Measurements from ENCODE around the gene GPS1. TPM values are rescaled to one million over a fixed set of nuclear protein-coding genes. Genes with fewer than 3 reads are reported as not detected.
A peak's percentile ranks its signal among the peaks of the same experiment; 100 is the strongest.

The GPS1 gene
- total and polyA plus RNA-seq, 9 of the 15 experiments (the other 6 are each of a cell fraction or from before 2014, with no cell fraction given), result 3.1 to 167 (median 69.9) TPM

DNA sequence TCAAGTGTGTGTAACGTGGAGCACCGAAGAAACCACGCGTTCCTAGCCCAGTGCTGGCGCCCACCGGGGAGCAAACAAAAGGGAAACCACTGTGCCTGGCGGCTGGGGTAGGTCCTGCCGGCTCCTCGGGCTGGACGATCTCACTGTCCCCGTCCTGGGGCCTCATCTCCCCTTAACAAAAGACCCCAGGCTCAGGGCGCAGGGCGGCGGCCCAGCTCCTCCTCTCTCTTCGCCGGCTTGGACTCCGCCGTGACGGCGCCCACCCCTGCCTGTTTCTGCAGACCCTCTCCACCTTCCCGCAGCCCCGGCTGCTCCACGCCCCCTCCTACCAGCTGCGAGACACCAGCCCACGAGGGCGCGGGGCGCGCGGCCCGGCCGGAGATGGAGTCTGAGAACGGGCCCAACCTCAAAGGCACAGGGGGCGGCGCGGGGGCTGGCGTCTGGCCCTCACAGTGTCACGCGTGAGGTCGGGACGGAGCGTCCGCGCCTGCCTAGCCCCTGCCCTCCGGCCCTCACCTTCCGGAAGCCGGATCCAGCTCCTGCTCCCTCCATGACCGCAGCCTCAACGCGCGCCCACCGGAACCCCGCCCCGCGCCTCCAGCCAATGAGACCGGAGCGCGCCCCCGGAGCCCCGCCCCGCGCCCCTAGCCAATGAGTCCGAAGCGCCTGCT is 29.3 kb upstream of the GPS1 start, which contains the start of gene CENPX (continued):
- TF ChIP-seq SAFB (IDR thresholded peaks at IDR 0.05; ENCODE audit: borderline replicate concordance, low read depth, low read length) (peak; percentile 74), EGR1 (conservative IDR thresholded peaks at IDR 0.05) (peak; percentile 12; the same call in 1 of the 2 replicates), DACH1 (IDR thresholded peaks at IDR 0.05; ENCODE audit: partially characterized antibody) (peak; percentile 42), KLF1 (tag; IDR thresholded peaks at IDR 0.05) (0 out of 2 replicates have a peak, but pooled peaks have one; percentile 38), HIVEP1 (CRISPR knock-in tag; IDR thresholded peaks at IDR 0.05) (no peak), TRIM24 (IDR thresholded peaks at IDR 0.05) (no peak), ZNF12 (CRISPR knock-in tag; IDR thresholded peaks at IDR 0.05) (peak; percentile 32; the same call in 1 of the 2 replicates), ATF4 (CRISPR knock-in tag; IDR thresholded peaks at IDR 0.05) (no peak), TAF1 (IDR thresholded peaks at IDR 0.05; ENCODE audit: control insufficient read depth, extremely low read depth, insufficient read depth, low read length, severe bottlenecking) (peak; percentile 68), ESRRA (IDR thresholded peaks at IDR 0.05; ENCODE audit: borderline replicate concordance, low read depth) (peak; percentile 48; the same call in 1 of the 2 replicates), FOXM1 (IDR thresholded peaks at IDR 0.05; ENCODE audit: low read depth) (no peak), FOXM1 (CRISPR knock-in tag; IDR thresholded peaks at IDR 0.05; ENCODE audit: low read depth) (peak; percentile 61; the same call in 1 of the 2 replicates), ETV1 (tag; conservative IDR thresholded peaks at IDR 0.05; ENCODE audit: low read depth) (peak; percentile 82), ETV6 (IDR thresholded peaks at IDR 0.05; ENCODE audit: borderline replicate concordance in 1 of 2, low read depth in 2 of 2, low read length in 1 of 2) (no peak), ETV6 (CRISPR knock-in tag; IDR thresholded peaks at IDR 0.05; ENCODE audit: borderline replicate concordance) (no peak), MYC (IDR thresholded peaks at IDR 0.05; ENCODE audit: low read depth, low read length) (no peak), MYC (CRISPR knock-in tag; IDR thresholded peaks at IDR 0.05; ENCODE audit: borderline replicate concordance, low read depth) (peak; percentile 71; the same call in 1 of the 2 replicates), SUPT5H (IDR thresholded peaks at IDR 0.05) (peak; percentile 64), PRMT5 (CRISPR knock-in tag; IDR thresholded peaks at IDR 0.05) (0 out of 2 replicates have a peak, but pooled peaks have one; percentile 20), ZBTB49 (CRISPR knock-in tag; IDR thresholded peaks at IDR 0.05; ENCODE audit: borderline replicate concordance) (0 out of 2 replicates have a peak, but pooled peaks have one; percentile 31), ZNF41 (CRISPR knock-in tag; conservative IDR thresholded peaks at IDR 0.05) (no peak)
- TF ChIP-seq, protein P1, sequence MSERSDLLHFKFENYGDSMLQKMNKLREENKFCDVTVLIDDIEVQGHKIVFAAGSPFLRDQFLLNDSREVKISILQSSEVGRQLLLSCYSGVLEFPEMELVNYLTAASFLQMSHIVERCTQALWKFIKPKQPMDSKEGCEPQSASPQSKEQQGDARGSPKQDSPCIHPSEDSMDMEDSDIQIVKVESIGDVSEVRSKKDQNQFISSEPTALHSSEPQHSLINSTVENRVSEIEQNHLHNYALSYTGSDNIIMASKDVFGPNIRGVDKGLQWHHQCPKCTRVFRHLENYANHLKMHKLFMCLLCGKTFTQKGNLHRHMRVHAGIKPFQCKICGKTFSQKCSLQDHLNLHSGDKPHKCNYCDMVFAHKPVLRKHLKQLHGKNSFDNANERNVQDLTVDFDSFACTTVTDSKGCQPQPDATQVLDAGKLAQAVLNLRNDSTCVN (CRISPR knock-in tag; IDR thresholded peaks at IDR 0.05), result no peak
- TF ChIP-seq, protein P2, sequence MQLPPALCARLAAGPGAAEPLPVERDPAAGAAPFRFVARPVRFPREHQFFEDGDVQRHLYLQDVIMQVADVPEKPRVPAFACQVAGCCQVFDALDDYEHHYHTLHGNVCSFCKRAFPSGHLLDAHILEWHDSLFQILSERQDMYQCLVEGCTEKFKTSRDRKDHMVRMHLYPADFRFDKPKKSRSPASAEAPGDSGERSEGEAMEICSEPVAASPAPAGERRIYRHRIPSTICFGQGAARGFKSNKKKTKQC (CRISPR knock-in tag; IDR thresholded peaks at IDR 0.05), result peak; percentile 79

Measured in K562 (cell line).